ENCODE data around the gene NOTUM.

The NOTUM gene

GRCh38 chr17:81929253-81930141, 31.5 kb downstream of the NOTUM start:
- no peak for TF ChIP-seq CTCF (IDR thresholded peaks at IDR 0.05; ENCODE audit: insufficient read depth, low read length, missing control alignments)
- no peak for DNase-seq (ENCODE audit: low read depth, low spot score)
- ChIA-PET CTCF (interaction anchor here (0.9 to 1.8 kb wide), 5 partner anchors 15 to 256 kb away, joined by 3 to 5 read pairs (median 3); no protein-coding TSS in a partner anchor), POLR2A (interaction anchor here (0.5 kb wide), 1 partner anchor 90 kb away, joined by 4 read pairs; no protein-coding TSS in a partner anchor)
- H3K4me3 ChIP-seq (ENCODE audit: low read depth, low read length): peak overlapping the region; percentile 65

- peak overlapping the region; percentile 65 for H3K4me3 ChIP-seq (ENCODE audit: low read depth, low read length)
- no peak for DNase-seq (ENCODE audit: low read depth, low spot score)
- CTCF ChIA-PET: interaction anchor here (0.8 to 2.0 kb wide), 10 partner anchors 12 to 255 kb away, joined by 3 to 8 read pairs (median 3); no protein-coding TSS in a partner anchor
- POLR2A ChIA-PET: interaction anchor here (0.5 kb wide), 1 partner anchor 91 kb away, joined by 4 read pairs; no protein-coding TSS in a partner anchor
- TF ChIP-seq CTCF (IDR thresholded peaks at IDR 0.05; ENCODE audit: insufficient read depth, low read length, missing control alignments): no peak
Observed at GRCh38 chr17:81928544-81929252, 32.3 kb downstream of the NOTUM start.

DNA sequence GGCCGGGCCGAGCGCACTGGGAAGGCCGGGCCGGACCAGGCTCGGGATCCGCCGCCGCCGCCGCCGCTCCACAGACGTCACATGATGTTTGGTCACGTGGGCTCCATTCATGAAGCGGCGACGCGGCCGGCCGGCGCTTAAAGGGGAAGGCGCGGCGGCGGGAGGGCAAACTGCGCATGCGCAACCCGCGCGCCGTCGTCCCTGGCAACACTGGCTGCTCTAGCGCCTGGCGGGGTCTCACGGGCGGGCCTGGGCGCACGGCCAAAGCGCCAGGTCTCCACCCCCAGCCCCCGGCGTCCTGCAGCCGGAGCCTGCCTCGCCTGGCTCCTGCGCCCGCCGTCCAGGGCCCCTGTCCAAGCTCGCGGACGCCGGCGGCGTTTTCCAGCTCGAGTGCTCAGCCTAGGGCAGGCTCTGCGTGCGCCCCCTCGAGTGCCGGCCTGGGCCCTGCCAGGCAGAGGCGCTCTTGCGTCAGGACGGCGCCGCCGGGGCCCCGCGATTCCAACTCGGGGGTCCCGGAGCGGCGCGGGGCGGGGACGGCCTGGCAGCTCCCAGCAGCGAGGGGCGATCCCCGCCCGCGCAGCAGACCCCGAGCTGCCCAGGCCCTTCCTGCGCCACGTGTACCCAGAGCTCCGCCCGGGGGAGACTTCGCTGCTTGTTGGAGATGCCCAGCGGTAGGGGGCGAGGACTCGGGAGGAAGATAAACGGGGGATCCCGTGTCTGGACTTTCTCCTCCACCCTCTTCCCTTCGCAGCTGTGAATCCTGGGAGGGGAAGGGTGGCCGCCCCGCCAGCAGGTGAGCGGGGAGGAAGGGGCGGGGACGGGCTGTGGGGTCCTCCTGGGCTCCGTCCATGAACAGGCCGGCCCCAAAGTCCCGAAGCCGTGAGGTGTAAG, 33.1 kb downstream of the NOTUM start, which contains the start of gene MAFG:
Gene MAFG, minus strand, starts transcription at position 83 of the 891 bp plus-strand sequence. CDS start 4,550 bp downstream, outside the sequence.
- CTCF ChIA-PET: interaction anchor here (0.8 to 2.0 kb wide), 9 partner anchors 9 to 193 kb away, joined by 3 to 8 read pairs (median 5); partner anchors contain the start of gene PYCR1
- H3K4me3 ChIP-seq (ENCODE audit: low read depth, low read length): peak within 1 kb of the TSS; percentile 74
- no peak for DNase-seq (ENCODE audit: low read depth, low spot score)
- TF ChIP-seq CTCF (IDR thresholded peaks at IDR 0.05; ENCODE audit: insufficient read depth, low read length, missing control alignments): peak; percentile 66
- POLR2A ChIA-PET: interaction anchor here (0.6 to 1.7 kb wide), 4 partner anchors 8 to 301 kb away, joined by 3 to 7 read pairs (median 4); partner anchors contain the start of genes PYCR1 and SLC16A3

DNA sequence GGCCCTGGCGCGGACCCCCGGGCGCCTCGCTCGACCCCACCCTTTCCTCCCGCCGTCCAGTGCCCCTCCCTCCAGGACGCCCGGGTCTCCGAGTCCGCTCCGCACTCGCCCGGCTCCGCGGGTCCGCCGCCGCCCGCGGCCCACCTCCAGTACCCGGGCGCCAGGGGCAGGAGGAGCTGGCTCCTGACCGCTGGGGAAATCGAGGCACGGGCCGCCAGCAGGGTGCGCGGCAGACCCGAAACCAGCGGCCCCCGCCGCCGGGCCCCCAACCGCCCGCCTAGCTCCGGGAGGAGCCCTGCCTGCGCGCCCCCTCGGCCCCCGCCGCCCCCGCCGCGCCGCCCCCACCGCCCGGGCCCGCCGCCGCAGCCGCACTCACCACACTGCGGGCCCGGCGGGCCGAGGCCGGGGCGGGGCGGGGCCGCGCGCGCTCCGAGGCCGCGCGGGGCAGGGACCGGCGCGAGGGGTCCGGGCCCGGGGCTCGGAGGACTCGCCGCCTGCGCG, 33.8 kb downstream of the NOTUM start:
- no peak for TF ChIP-seq CTCF (IDR thresholded peaks at IDR 0.05; ENCODE audit: insufficient read depth, low read length, missing control alignments)
- CTCF ChIA-PET: interaction anchor here (1.0 to 2.0 kb wide), 6 partner anchors 10 to 103 kb away, joined by 3 to 8 read pairs (median 5); partner anchors contain the start of gene PYCR1
- no peak for DNase-seq (ENCODE audit: low read depth, low spot score)
- POLR2A ChIA-PET: interaction anchor here (0.6 to 2.0 kb wide), 6 partner anchors 10 to 301 kb away, joined by 3 to 10 read pairs (median 4); partner anchors contain the start of genes PYCR1 and SLC16A3
- H3K4me3 ChIP-seq (ENCODE audit: low read depth, low read length): peak overlapping the region; percentile 74

DNA sequence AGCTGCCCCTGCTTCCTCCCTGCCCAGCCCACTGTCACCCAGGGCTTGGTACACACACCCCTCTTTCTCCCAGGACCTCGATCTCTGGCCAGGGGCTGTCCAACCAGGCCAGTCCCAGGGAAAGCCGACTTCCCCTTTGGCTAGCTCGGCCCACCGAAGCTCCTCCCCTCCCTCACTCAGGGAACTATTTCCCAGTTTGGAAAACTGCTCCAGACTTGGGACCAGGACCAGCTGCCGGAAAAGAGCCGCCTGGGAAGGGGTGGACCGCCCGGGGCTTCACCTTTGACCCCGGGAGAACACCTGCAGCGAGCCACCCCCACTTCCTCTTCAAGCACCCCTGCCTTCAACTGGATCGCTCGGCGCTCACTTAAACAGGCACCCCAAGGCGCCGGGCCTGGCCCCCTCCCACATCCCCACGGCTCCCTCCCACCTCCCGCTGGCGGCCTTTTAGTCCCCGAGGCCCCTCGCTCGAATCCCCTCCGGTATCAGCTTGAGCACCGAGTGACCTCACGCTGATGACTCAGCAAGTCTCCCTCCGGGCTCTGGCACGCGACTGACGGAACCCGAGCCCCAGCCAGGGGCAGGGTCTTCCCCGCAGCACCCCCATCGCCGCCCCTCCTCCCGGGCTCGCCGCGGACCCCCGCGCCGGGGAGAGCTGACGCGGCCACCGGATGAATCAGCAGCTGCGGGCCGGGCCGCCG, 34.4 kb downstream of the NOTUM start:
- ChIA-PET CTCF (interaction anchor here (1.0 to 2.0 kb wide), 6 partner anchors 10 to 104 kb away, joined by 3 to 8 read pairs (median 6); partner anchors contain the start of gene PYCR1), POLR2A (interaction anchor here (0.6 to 2.0 kb wide), 8 partner anchors 10 to 302 kb away, joined by 3 to 10 read pairs (median 4); partner anchors contain the start of genes CENPX, LRRC45, PCYT2 and PYCR1)
- peak overlapping the region; percentile 74 for H3K4me3 ChIP-seq (ENCODE audit: low read depth, low read length)
- no peak for TF ChIP-seq CTCF (IDR thresholded peaks at IDR 0.05; ENCODE audit: insufficient read depth, low read length, missing control alignments)
- no peak for DNase-seq (ENCODE audit: low read depth, low spot score)
